ENCODE data around the gene UBTD1.

DNA sequence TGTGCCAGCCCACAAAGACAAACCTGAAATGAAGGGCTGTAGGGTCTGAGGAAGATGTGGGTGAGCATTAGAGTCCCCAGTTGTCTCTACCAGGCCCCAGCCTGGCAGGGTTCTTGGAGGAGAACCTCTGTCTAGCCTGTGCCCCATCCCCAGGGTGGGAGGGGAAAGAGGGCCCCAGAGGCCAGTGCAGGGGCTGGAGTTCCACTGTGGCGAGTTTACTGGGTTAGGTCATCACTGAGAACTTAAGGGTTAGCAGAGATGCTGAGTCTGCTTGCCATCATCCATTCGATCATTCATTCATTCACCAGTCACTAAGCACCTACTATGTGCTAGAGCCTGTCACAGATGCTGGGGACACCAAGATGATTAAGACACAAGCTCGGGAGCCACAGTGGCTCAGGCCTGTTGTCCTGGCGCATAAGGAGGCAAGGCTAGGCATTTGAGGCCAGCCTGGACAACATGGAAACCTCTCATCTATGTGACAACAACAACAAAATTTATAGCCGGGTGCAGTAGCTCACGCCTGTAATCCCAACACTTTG is 76.5 kb downstream of the UBTD1 start:
- TF ChIP-seq EP300 (IDR thresholded peaks at IDR 0.05; ENCODE audit: borderline replicate concordance) = no peak
- no peak for TF ChIP-seq MAX (IDR thresholded peaks at IDR 0.05)
- TF ChIP-seq CEBPB (IDR thresholded peaks at IDR 0.05) = no peak
- TF ChIP-seq USF1 (IDR thresholded peaks at IDR 0.05) = no peak
- no peak for TF ChIP-seq TEAD4 (IDR thresholded peaks at IDR 0.05)
- TF ChIP-seq YY1 (IDR thresholded peaks at IDR 0.05; ENCODE audit: low read depth) = no peak
- no peak for TF ChIP-seq TAF1 (IDR thresholded peaks at IDR 0.05; ENCODE audit: low read depth)
- TF ChIP-seq FOXM1 (IDR thresholded peaks at IDR 0.05; ENCODE audit: borderline replicate concordance, low read depth) = no peak
- no peak for TF ChIP-seq NFIC (IDR thresholded peaks at IDR 0.05)
- no peak for TF ChIP-seq TCF12 (IDR thresholded peaks at IDR 0.05; ENCODE audit: low read depth)
- no peak for TF ChIP-seq CREB1 (IDR thresholded peaks at IDR 0.05; ENCODE audit: low read depth)
- TF ChIP-seq RAD21 (IDR thresholded peaks at IDR 0.05; ENCODE audit: low read depth) = no peak
- TF ChIP-seq, protein P1, sequence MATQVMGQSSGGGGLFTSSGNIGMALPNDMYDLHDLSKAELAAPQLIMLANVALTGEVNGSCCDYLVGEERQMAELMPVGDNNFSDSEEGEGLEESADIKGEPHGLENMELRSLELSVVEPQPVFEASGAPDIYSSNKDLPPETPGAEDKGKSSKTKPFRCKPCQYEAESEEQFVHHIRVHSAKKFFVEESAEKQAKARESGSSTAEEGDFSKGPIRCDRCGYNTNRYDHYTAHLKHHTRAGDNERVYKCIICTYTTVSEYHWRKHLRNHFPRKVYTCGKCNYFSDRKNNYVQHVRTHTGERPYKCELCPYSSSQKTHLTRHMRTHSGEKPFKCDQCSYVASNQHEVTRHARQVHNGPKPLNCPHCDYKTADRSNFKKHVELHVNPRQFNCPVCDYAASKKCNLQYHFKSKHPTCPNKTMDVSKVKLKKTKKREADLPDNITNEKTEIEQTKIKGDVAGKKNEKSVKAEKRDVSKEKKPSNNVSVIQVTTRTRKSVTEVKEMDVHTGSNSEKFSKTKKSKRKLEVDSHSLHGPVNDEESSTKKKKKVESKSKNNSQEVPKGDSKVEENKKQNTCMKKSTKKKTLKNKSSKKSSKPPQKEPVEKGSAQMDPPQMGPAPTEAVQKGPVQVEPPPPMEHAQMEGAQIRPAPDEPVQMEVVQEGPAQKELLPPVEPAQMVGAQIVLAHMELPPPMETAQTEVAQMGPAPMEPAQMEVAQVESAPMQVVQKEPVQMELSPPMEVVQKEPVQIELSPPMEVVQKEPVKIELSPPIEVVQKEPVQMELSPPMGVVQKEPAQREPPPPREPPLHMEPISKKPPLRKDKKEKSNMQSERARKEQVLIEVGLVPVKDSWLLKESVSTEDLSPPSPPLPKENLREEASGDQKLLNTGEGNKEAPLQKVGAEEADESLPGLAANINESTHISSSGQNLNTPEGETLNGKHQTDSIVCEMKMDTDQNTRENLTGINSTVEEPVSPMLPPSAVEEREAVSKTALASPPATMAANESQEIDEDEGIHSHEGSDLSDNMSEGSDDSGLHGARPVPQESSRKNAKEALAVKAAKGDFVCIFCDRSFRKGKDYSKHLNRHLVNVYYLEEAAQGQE (IDR thresholded peaks at IDR 0.05; ENCODE audit: low read depth) = no peak
- TF ChIP-seq ZBTB7A (IDR thresholded peaks at IDR 0.05; ENCODE audit: low read depth) = no peak
